DMS53 treated with DMSO at 0.1 percent for 48 hours (cell line): ENCODE data around the gene TOMM40.
"Not testable (repeated sequence)": the region's sequence is repeated elsewhere in the genome, so short reads cannot be mapped to it uniquely, and the experiment has no call there.

ENCODE experiments used
- DNase-seq: peaks from one replicate; lab custom pipeline; 2025; ENCODE audit not compliant: unreplicated experiment; lab: John Stamatoyannopoulos, UW

TOMM40 gene

GRCh38 chr19:44894946-44895345 lies 3.9 kb downstream of the TOMM40 start:
- DNase-seq, result no peak

GRCh38 chr19:44897835-44898234 lies 6.8 kb downstream of the TOMM40 start:
- DNase-seq, result no peak

- no peak for DNase-seq
These were observed 9.5 kb downstream of the TOMM40 start for GRCh38 chr19:44900328-44901244.

GRCh38 chr19:44903216-44903601 lies 12.2 kb downstream of the TOMM40 start:
- no peak for DNase-seq

- peak; percentile 30 for DNase-seq
These were observed 12.8 kb downstream of the TOMM40 start for GRCh38 chr19:44903602-44904425.

- no peak for DNase-seq
These were observed 13.5 kb downstream of the TOMM40 start for GRCh38 chr19:44904426-44904994.

GRCh38 chr19:44905437-44906160 lies 14.5 kb downstream of the TOMM40 start, which contains the start of gene APOE:
Gene APOE (plus strand): TSS chr19:44905796. CDS start chr19:44906625, 829 bp downstream.
- no peak for DNase-seq

- no peak for DNase-seq
These were observed 16.6 kb downstream of the TOMM40 start for GRCh38 chr19:44907613-44908012.

GRCh38 chr19:44908074-44908835 lies 17.2 kb downstream of the TOMM40 start:
- DNase-seq, result no peak

- DNase-seq, result no peak
These were observed 17.8 kb downstream of the TOMM40 start for GRCh38 chr19:44908836-44909261.

- DNase-seq, result no peak
These were observed 18.7 kb downstream of the TOMM40 start for GRCh38 chr19:44909775-44910174.

GRCh38 chr19:44911896-44912295 lies 20.8 kb downstream of the TOMM40 start:
- not testable (repeated sequence) for DNase-seq

GRCh38 chr19:44912854-44913253 lies 21.8 kb downstream of the TOMM40 start:
- DNase-seq, result no peak

- not testable (repeated sequence) for DNase-seq
These were observed 22.7 kb downstream of the TOMM40 start for GRCh38 chr19:44913512-44914432.

GRCh38 chr19:44914433-44915206 lies 23.6 kb downstream of the TOMM40 start, which contains the start of gene APOC1:
Gene APOC1 (plus strand): TSS chr19:44914608. CDS start chr19:44914892, 284 bp downstream.
- peak; percentile 58 for DNase-seq

- DNase-seq, result no peak
These were observed 33.2 kb downstream of the TOMM40 start for GRCh38 chr19:44924243-44924725.

GRCh38 chr19:44925114-44925891 lies 34.2 kb downstream of the TOMM40 start:
- no peak for DNase-seq
